Nephron progenitor cell (in vitro differentiated cells): ENCODE measurements around the gene JAG2.
A peak's percentile ranks its signal among the peaks of the same experiment; 100 is the strongest.

ENCODE experiments used
- DNase-seq: peaks from one replicate; pipeline ENCODE4 v3.0.0; 2021
- H3K27ac Mint-ChIP-seq: 2 replicates; pipeline ENCODE4 v1.8.0; 2021; ENCODE audit warnings: mild to moderate bottlenecking, moderate library complexity, mixed read lengths
- H3K27me3 Mint-ChIP-seq: 2 replicates; pipeline ENCODE4 v1.8.0; 2021; ENCODE audit warnings: mild to moderate bottlenecking, low read depth, mixed read lengths; ENCODE audit not compliant: poor library complexity
- H3K36me3 Mint-ChIP-seq: 2 replicates; pipeline ENCODE4 v1.8.0; 2021; ENCODE audit warnings: low read depth, mixed read lengths
- H3K4me1 Mint-ChIP-seq: 2 replicates; pipeline ENCODE4 v1.8.0; 2021; ENCODE audit warnings: mixed read lengths
- H3K4me3 Mint-ChIP-seq: 2 replicates; pipeline ENCODE4 v1.8.0; 2021; ENCODE audit warnings: mild to moderate bottlenecking, moderate library complexity, mixed read lengths
- H3K9me3 Mint-ChIP-seq: 2 replicates; pipeline ENCODE4 v1.8.0; 2021; ENCODE audit warnings: mild to moderate bottlenecking, moderate library complexity, mixed read lengths
- TF ChIP-seq, protein P1 (sequence below): fragments of 200-600 bp; sonication (generic); IDR thresholded peaks from 2 replicates; pipeline ENCODE4 v1.5.0; 2021; ENCODE audit warnings: antibody characterized with exemption

Gene JAG2

GRCh38 chr14:105168496-105168978 lies at the start of gene JAG2:
JAG2 (minus strand) TSS chr14:105168776; CDS start chr14:105168420, 356 bp downstream.
- peak; percentile 66 for DNase-seq
- Mint-ChIP-seq H3K4me3 (peak within 1 kb of the TSS; percentile 71), H3K4me1 (peaks cover 31% of the 10 kb centered on the region), H3K36me3 (no peaks in the 10 kb centered on the region), H3K9me3 (no peaks in the 10 kb centered on the region), H3K27me3 (peaks cover 37% of the 10 kb centered on the region), H3K27ac (no peak within 1 kb of the TSS)
- TF ChIP-seq, protein P1, sequence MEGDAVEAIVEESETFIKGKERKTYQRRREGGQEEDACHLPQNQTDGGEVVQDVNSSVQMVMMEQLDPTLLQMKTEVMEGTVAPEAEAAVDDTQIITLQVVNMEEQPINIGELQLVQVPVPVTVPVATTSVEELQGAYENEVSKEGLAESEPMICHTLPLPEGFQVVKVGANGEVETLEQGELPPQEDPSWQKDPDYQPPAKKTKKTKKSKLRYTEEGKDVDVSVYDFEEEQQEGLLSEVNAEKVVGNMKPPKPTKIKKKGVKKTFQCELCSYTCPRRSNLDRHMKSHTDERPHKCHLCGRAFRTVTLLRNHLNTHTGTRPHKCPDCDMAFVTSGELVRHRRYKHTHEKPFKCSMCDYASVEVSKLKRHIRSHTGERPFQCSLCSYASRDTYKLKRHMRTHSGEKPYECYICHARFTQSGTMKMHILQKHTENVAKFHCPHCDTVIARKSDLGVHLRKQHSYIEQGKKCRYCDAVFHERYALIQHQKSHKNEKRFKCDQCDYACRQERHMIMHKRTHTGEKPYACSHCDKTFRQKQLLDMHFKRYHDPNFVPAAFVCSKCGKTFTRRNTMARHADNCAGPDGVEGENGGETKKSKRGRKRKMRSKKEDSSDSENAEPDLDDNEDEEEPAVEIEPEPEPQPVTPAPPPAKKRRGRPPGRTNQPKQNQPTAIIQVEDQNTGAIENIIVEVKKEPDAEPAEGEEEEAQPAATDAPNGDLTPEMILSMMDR = no peak

DNA sequence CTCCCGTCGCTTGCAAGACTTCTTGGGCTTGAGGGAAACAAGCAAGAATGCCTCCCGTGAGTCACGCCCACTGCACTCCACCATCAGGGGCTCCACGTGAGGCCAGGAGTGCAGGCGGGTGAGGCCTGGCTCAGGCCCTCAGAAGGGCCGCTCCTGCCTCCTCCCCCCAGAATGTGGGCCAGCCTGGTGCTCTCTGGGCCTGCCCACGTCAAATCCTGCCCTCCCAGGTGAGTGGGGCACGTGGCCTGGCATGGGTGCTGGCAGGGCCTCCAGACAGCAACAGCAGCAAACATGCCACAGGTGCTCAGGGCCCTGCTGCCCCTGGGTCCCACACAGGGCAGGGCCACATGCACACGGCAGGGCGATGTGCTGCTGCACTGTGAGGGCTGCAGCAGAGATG lies 49.2 kb upstream of the JAG2 start:
- H3K36me3 Mint-ChIP-seq = peaks cover 22% of the 10 kb centered on the region

DNA sequence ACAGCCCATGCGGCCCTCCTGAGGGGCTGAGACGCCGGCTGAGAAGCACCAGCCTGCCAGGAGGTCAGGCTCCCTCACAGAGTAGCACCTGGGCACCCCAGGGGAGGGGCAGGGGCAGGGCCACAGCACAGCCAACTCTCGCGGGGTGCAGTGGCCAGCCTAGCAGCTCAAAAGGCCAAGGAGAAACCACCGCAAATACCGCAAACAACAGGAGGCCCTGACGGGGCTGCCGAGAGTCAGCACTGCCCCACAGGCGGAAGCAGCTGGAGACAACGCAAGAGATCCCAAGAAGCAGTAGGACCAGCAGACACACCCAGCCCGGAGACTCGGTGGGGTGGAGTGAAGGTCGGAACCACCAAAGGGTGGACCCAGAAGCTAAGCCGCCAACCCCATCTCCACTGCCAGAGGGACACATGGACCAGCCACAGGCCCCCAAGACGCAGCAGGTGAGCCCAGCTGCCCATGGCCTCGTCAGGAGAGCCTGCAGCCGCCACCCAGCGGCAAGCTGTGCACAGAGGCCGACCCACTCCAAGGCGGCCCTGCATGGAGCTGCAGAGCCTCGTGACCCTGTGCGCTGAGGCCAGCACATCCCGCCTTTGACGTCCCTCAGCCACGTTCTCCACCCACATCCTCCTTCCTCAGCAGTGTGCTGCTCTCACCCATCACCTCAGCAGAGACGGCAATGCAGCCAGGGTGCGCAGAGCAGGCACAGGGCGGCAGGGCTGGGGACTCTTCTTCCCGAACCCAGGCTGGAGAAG lies 48.1 kb upstream of the JAG2 start:
- H3K36me3 Mint-ChIP-seq = peaks cover 14% of the 10 kb centered on the region
- DNase-seq = no peak
- H3K9me3 Mint-ChIP-seq = no peaks in the 10 kb centered on the region
- peaks cover 4% of the 10 kb centered on the region for H3K4me1 Mint-ChIP-seq
- no peak overlapping the region for H3K4me3 Mint-ChIP-seq
- TF ChIP-seq, protein P1 = no peak
- peaks cover 2% of the 10 kb centered on the region for H3K27me3 Mint-ChIP-seq
- peak overlapping the region; percentile 64 for H3K27ac Mint-ChIP-seq

More for the DNA sequence above, 49.2 kb upstream of the JAG2 start:
- Mint-ChIP-seq H3K27me3 (peaks cover 2% of the 10 kb centered on the region), H3K4me1 (peaks cover 4% of the 10 kb centered on the region), H3K9me3 (no peaks in the 10 kb centered on the region), H3K4me3 (no peak overlapping the region), H3K27ac (no peak overlapping the region)
- DNase-seq = no peak
- TF ChIP-seq, protein P1 = no peak

DNA sequence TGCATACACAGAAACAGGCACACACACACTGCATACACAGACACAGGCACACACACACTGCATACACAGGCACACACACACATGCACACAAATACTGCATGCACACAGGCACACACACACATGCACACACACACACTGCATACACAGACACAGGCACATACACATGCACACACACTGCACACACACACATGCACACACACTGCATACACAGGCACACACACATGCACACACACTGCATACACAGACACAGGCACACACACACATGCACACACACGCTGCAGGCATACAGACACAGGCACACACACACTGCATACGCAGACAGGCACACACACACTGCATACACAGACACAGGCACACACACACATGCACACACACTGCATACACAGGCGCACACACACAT lies 47.0 kb upstream of the JAG2 start:
- DNase-seq = no peak
- Mint-ChIP-seq H3K27ac (no peak overlapping the region), H3K9me3 (no peaks in the 10 kb centered on the region), H3K36me3 (peaks cover 9% of the 10 kb centered on the region), H3K27me3 (peaks cover 2% of the 10 kb centered on the region), H3K4me1 (peaks cover 4% of the 10 kb centered on the region), H3K4me3 (no peak overlapping the region)
- TF ChIP-seq, protein P1 = no peak

DNA sequence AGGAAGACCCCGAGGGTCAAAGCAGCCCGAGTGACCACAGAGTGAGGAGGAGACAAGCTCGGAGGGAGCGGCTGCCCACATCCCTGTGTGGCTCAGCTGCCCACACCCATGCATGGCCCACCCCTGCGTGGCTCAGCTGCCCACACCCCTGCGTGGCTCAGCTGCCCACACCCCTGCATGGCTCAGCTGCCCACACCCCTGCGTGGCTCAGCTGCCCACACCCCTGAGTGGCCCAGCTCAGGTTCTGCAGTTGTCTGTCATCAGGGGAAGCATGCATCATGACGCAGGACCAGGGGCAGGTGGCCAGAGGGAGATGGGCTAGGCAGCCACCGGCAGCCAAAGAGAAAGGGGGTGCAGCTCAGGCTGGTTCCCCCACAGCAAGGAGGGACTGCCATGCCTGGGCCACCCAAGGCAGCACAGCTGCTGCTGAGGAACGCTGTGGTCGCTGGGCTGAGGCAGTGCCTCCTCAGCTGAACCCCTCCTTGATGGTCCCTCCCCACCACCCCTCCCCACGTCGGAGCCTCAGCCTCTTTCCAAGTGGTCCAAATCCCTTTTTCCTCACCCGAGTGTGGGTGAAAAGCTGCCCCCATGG lies 45.8 kb upstream of the JAG2 start:
- Mint-ChIP-seq H3K27me3 (peaks cover 2% of the 10 kb centered on the region), H3K9me3 (no peaks in the 10 kb centered on the region), H3K36me3 (peaks cover 9% of the 10 kb centered on the region), H3K4me1 (peaks cover 4% of the 10 kb centered on the region), H3K4me3 (no peak overlapping the region), H3K27ac (no peak overlapping the region)
- DNase-seq = no peak
- TF ChIP-seq, protein P1 = no peak
